ENCODE data around the gene TMEM92. TPM values are rescaled to one million over a fixed set of nuclear protein-coding genes. Genes with fewer than 3 reads are reported as not detected.

The TMEM92 gene
- total and polyA plus RNA-seq, 9 donors = 0.32 to 3.5 (median 1.6) TPM

GRCh38 chr17:50256826-50257618 lies 17.2 kb upstream of the TMEM92 start:
- Histone ChIP-seq H3K4me1 (ENCODE audit: insufficient read depth) (peaks cover 14% of the 10 kb centered on the region), H3K9me3 (no peaks in the 10 kb centered on the region), H3K27ac (peak overlapping the region; percentile 21 to 26), H3K27me3 (no peaks in the 10 kb centered on the region), H3K4me3 (no peak overlapping the region), H3K36me3 (no peaks in the 10 kb centered on the region)
- DNase-seq = peak in 2 of 5 donors; percentile 32 to 39
- intact Hi-C loops (cut with DNase I) = loop anchor here in 1 of 4 donors (5.0 kb wide), 1 partner anchor 35 kb away; no protein-coding TSS in a partner anchor
- TF ChIP-seq EP300 (IDR thresholded peaks at IDR 0.05) (no peak), CTCF (IDR thresholded peaks at IDR 0.05) (no peak), POLR2A (IDR thresholded peaks at IDR 0.05) (no peak)
- WGBS, 3 donors = 80 to 87% (median 83%) methylated on average over 10 of the region's 10 CpGs

- intact Hi-C loops (cut with DNase I) = loop anchor here in 1 of 4 donors (5.0 kb wide), 1 partner anchor 35 kb away; no protein-coding TSS in a partner anchor
- H3K27me3 ChIP-seq = no peaks in the 10 kb centered on the region
- TF ChIP-seq CTCF (IDR thresholded peaks at IDR 0.05) (no peak), EP300 (IDR thresholded peaks at IDR 0.05) (no peak), POLR2A (IDR thresholded peaks at IDR 0.05) (no peak)
- H3K4me1 ChIP-seq (ENCODE audit: insufficient read depth) = peaks cover 14% of the 10 kb centered on the region
- 25 to 49% (median 48%) methylated on average over 15 of the region's 15 CpGs for WGBS, 3 donors
- no peak overlapping the region for H3K4me3 ChIP-seq
- peak in 3 of 5 donors; percentile 37 to 47 (median 40) for DNase-seq
- H3K9me3 ChIP-seq = no peaks in the 10 kb centered on the region
- no peaks in the 10 kb centered on the region for H3K36me3 ChIP-seq
- H3K27ac ChIP-seq = peak overlapping the region; percentile 21 to 26
Observed at GRCh38 chr17:50257676-50258224, 16.5 kb upstream of the TMEM92 start.

- Histone ChIP-seq H3K27ac (peak overlapping the region; percentile 71 to 75), H3K36me3 (no peaks in the 10 kb centered on the region), H3K4me1 (ENCODE audit: insufficient read depth) (peaks cover 18% of the 10 kb centered on the region), H3K27me3 (no peaks in the 10 kb centered on the region), H3K4me3 (no peak overlapping the region), H3K9me3 (no peaks in the 10 kb centered on the region)
- whole genome bisulfite sequencing, 3 donors = 16 to 23% (median 17%) methylated on average over 13 of the region's 13 CpGs
- peak in 4 of 5 donors; percentile 44 to 58 (median 50) for DNase-seq
- intact Hi-C loops (cut with DNase I) = loop anchor here in 1 of 4 donors (5.0 kb wide), 1 partner anchor 37 kb away; no protein-coding TSS in a partner anchor
- TF ChIP-seq EP300 (IDR thresholded peaks at IDR 0.05) = no peak
- no peak for TF ChIP-seq CTCF (IDR thresholded peaks at IDR 0.05)
- no peak for TF ChIP-seq POLR2A (IDR thresholded peaks at IDR 0.05)
Observed at GRCh38 chr17:50258647-50259476, 15.4 kb upstream of the TMEM92 start.
